Endothelial cell (in vitro differentiated cells): Measurements from ENCODE around the gene SLC22A17. TPM values are rescaled to one million over a fixed set of nuclear protein-coding genes. Genes with fewer than 3 reads are reported as not detected.
"Not testable (repeated sequence)": the region's sequence is repeated elsewhere in the genome, so short reads cannot be mapped to it uniquely, and the experiment has no call there.

Source experiments
- DNase-seq: peaks from one replicate; pipeline ENCODE4 v3.0.0; 2021; ENCODE audit warnings: low spot score
- H3K27ac Mint-ChIP-seq: one replicate; pipeline ENCODE4 v1.8.0; 2021; ENCODE audit warnings: mixed read lengths, inconsistent platforms; ENCODE audit not compliant: unreplicated experiment
- H3K27me3 Mint-ChIP-seq: one replicate; pipeline ENCODE4 v1.8.0; 2021; ENCODE audit warnings: mild to moderate bottlenecking, moderate library complexity, mixed read lengths, inconsistent platforms; ENCODE audit not compliant: unreplicated experiment
- H3K36me3 Mint-ChIP-seq: one replicate; pipeline ENCODE4 v1.8.0; 2021; ENCODE audit warnings: mild to moderate bottlenecking, low read depth, mixed read lengths, inconsistent platforms; ENCODE audit not compliant: unreplicated experiment
- H3K4me1 Mint-ChIP-seq: one replicate; pipeline ENCODE4 v1.8.0; 2021; ENCODE audit warnings: mild to moderate bottlenecking, mixed read lengths, inconsistent platforms; ENCODE audit not compliant: unreplicated experiment
- H3K4me3 Mint-ChIP-seq: one replicate; pipeline ENCODE4 v1.8.0; 2021; ENCODE audit warnings: mild to moderate bottlenecking, mixed read lengths, inconsistent platforms; ENCODE audit not compliant: unreplicated experiment
- H3K9me3 Mint-ChIP-seq: one replicate; pipeline ENCODE4 v1.8.0; 2021; ENCODE audit warnings: mixed read lengths, inconsistent platforms; ENCODE audit not compliant: unreplicated experiment
- CTCF ChIP-seq: fragments of 200-600 bp; sonication (generic); IDR thresholded peaks from one replicate; pipeline ENCODE4 v1.5.0; 2021; ENCODE audit warnings: antibody characterized with exemption; ENCODE audit not compliant: unreplicated experiment
- long read RNA-seq: library from polyadenylated mRNA; unstranded; transcript quantifications from one replicate; pipeline ENCODE4 v2.0.0, GENCODE V29; 2020; ENCODE audit not compliant: unreplicated experiment
- total RNA-seq: library from RNA; stranded (reverse); fragmentation: NEBNext Ultra II Directional; extraction: Animal tissue kit (Norgen Biotek cat#: 25700); gene quantifications from one replicate; pipeline ENCODE4 v1.2.1, GENCODE V29; 2021; ENCODE audit not compliant: unreplicated experiment

Gene SLC22A17
- 35.3 TPM for total RNA-seq
- long read RNA-seq, partial matches to known transcripts = 1 of 6 reads
- long read RNA-seq, other reads (novel, unspliced or antisense) = 2 of 6 reads

GRCh38 chr14:23352506-23353432 is at the start of gene SLC22A17:
SLC22A17 (minus strand) TSS chr14:23352887.
- H3K27ac Mint-ChIP-seq = peak within 1 kb of the TSS; percentile 72
- peak within 1 kb of the TSS; percentile 88 for H3K4me3 Mint-ChIP-seq
- H3K36me3 Mint-ChIP-seq = peaks cover 37% of the 10 kb centered on the region
- peaks cover 21% of the 10 kb centered on the region for H3K27me3 Mint-ChIP-seq
- peak; percentile 68 for DNase-seq
- peaks cover 21% of the 10 kb centered on the region for H3K4me1 Mint-ChIP-seq
- no peaks in the 10 kb centered on the region for H3K9me3 Mint-ChIP-seq
- no peak for TF ChIP-seq CTCF

DNA sequence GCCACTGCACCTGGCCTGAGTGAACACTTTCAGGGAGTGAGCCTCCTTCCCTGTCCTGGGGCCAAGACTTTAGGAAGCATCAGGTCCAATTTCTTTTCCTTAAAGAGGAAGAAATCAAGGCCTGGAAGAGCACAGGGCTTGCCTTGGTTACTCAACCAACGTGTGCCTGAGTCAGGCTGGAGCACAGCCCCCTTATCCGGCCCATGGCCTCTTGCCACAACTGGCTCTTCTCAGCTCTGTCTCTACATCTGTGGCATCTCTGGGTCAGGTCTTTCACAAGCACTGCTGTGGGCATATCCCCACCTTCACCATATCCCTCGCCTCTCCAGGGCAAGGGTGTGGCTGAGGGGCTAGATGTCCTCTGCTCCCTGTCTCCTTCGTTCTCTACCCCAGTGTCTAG is 48.6 kb upstream of the SLC22A17 start:
- H3K27ac Mint-ChIP-seq = no peak overlapping the region
- peaks cover 11% of the 10 kb centered on the region for H3K27me3 Mint-ChIP-seq
- no peak for DNase-seq
- H3K4me3 Mint-ChIP-seq = no peak overlapping the region
- no peak for TF ChIP-seq CTCF
- H3K36me3 Mint-ChIP-seq = peaks cover 3% of the 10 kb centered on the region
- no peaks in the 10 kb centered on the region for H3K9me3 Mint-ChIP-seq
- no peaks in the 10 kb centered on the region for H3K4me1 Mint-ChIP-seq

DNA sequence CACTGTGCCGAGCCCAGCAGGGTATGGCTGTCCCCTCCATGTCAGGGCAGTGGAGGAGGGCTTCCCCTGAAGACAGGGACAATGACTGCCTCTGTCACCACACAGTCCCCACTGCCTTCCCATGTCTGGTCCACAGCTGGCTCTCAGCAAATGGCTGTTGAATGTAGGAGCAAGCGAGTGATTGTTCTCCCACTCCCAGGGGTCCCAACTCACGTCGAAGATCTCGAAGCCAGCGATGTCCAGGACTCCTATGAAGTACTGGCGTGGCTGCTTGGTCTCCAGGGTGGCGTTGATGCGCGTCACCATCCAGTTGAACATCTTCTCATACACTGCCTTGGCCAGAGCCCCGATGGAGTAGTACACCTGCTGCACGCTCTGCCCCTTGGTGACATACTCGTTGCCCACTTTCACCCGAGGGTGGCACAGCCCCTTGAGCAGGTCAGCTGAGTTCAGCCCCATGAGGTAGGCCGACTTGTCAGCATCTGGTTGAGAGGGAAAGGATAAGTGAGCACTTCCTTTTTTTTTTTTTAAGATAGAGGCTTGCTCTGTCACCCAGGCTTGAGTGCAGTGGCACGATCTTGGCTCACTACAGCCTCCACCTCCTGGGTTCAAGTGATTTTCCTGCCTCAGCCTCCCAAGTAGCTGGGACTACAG is 47.9 kb upstream of the SLC22A17 start:
- H3K27me3 Mint-ChIP-seq, H3K9me3 Mint-ChIP-seq, DNase-seq, H3K4me3 Mint-ChIP-seq, H3K27ac Mint-ChIP-seq, H3K36me3 Mint-ChIP-seq, H3K4me1 Mint-ChIP-seq: not testable (repeated sequence)

GRCh38 chr14:23399591-23399990 is 46.9 kb upstream of the SLC22A17 start:
- no peak for DNase-seq

DNA sequence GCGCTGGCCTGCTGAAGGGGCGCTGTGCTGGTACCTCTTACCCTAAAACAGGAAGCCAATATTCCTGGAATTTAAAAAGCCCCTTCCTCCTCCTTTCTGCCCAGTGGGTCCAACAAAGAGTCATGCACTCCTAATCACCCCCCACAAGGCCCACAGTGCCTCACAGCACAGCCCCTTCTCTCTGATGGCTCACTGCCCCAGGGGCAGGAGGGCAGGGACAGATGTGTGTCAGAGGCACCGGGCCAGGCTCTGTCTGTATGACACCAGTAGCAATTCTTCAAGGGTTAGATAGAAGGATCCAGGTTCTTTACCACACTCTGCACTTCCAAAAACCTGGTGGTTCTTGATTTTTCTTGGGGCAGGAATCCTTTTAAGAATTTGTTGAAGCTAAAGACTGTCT is 46.4 kb upstream of the SLC22A17 start:
- TF ChIP-seq CTCF = no peak
- DNase-seq = no peak
- Mint-ChIP-seq H3K4me3 (no peak overlapping the region), H3K36me3 (peaks cover 3% of the 10 kb centered on the region), H3K27me3 (peaks cover 6% of the 10 kb centered on the region), H3K27ac (no peak overlapping the region), H3K9me3 (no peaks in the 10 kb centered on the region), H3K4me1 (no peaks in the 10 kb centered on the region)

More at GRCh38 chr14:23399591-23399990, 46.9 kb upstream of the SLC22A17 start:
- peaks cover 6% of the 10 kb centered on the region for H3K27me3 Mint-ChIP-seq
- no peak overlapping the region for H3K4me3 Mint-ChIP-seq
- peaks cover 3% of the 10 kb centered on the region for H3K36me3 Mint-ChIP-seq
- H3K9me3 Mint-ChIP-seq = no peaks in the 10 kb centered on the region
- TF ChIP-seq CTCF = no peak
- H3K4me1 Mint-ChIP-seq = no peaks in the 10 kb centered on the region
- H3K27ac Mint-ChIP-seq = no peak overlapping the region
